Mesenteric fat pad (tissue), 1 donor: ENCODE results near the gene TANC1. TPM values are rescaled to one million over a fixed set of nuclear protein-coding genes. Genes with fewer than 3 reads are reported as not detected.

Experiments used
- DNase-seq: peaks from one replicate; pipeline ENCODE4 v3.0.0-alpha.2; 2020; ENCODE audit warnings: low spot score
- long read RNA-seq: library from polyadenylated mRNA; unstranded; transcript quantifications from one replicate; pipeline ENCODE4 v2.0.0, GENCODE V29; 2020
- total RNA-seq: library from RNA; stranded (reverse); fragmentation: NEBNext Ultra II Directional; extraction: Animal tissue kit (Norgen Biotek cat#: 25700); gene quantifications from one replicate; pipeline ENCODE4 v1.2.1, GENCODE V29; 2021
- donor health status: DM: yes; HTN: yes; CAD: no.

Gene TANC1
- 27.9 TPM for total RNA-seq
- long read RNA-seq, partial matches to known transcripts, result 29 of 58 reads
- long read RNA-seq, other reads (novel, unspliced or antisense), result 29 of 58 reads

DNA sequence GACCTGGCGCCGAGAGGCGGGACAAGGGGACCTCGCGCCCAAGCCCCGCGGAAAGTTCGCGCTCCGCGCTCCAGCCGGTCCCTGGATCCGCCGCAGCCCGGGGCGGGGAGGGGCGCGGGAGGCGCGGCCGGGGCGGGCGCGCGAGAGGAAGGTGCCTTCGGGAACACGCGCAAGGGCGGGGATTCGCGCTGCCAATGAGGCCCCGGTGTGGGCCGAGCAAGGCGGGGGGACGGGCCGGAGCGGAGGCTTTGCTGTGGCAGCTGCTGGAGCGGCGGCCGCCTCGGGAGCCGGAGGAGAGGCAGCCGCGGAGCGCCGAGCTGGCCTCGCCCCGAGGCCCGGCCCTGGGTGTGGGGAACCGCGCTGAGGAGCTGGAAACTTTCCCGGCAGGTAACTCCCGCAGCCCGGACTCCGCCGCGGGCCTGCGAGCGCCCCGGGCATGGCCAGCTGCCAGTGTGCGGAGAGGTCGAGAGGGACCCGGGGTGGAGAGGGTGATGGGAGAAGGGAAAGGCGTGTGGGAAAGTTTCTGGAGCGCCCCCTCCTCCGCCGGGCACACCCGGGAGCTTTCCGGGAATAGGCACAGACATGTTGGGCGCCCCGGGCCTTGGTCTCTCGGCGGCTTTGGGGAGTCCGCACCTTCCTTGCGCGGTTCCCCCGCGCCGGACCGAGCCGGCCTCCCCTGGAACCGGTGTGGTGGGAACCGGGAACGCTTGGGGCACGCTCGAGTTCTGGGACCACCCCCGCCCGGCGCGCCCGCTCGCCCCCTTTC lies at the start of gene TANC1:
TSS of gene TANC1 (plus strand) at position 245 of the 766 bp plus-strand sequence. CDS start 97,271 bp downstream, outside the sequence.
- DNase-seq, result peak; percentile 98

DNA sequence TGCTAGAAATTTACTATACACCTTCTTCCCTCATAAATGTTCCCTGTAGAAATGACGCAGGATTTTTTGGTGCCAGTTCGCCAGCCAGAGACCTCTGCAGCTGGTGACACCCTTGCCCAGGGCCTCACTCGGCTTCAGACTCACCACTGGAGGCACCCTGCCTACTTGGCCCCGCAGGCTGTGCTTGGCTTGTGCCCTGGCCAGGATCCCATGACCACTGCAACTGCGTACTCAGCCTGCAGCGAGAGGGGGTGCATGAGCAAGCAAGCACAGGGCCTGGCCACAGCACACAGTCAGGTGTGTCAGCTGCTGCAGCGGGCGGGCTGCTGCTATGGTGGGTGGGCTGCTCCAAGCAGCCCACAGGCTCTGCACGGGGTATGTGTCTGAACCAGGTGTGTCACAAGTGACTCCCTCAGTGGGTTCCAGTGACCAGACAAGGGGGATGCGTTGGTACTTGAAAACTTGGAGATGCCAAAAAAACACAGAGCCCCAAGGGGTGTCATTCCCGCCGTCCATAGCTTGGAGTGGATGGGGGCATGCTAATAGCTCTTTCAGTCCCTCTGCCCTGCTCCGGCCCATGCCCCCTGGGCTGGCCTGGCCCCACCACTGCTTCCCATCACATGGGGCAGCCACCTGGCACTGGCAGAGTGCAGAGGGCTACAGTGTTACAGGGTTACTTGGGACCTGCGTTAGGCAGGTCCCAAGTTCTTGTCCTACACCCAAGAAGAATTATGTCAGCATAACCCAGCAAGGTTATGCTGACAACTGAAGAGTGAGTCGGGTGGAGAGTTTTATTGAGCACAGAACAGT lies 46.6 kb upstream of the TANC1 start:
- no peak for DNase-seq

DNA sequence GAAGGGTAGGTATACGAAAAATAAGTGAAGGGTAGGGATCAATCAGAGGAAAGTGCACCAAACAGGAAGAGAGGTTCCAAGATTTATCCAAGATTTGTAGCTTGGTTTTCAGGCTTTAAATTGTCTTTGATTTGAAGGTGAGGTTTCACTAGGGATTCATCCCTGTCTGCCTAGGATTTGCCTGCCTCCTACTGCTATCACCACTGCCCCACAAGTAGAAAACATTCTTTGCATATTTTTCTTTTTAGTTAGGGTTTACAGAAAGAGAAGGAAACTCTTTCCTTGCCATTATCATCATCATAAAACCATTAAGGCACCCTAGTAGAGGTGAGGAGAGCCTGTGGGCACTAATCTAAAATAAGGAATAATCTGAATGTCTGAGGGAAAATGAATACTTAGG lies 45.8 kb upstream of the TANC1 start:
- DNase-seq, result no peak

DNA sequence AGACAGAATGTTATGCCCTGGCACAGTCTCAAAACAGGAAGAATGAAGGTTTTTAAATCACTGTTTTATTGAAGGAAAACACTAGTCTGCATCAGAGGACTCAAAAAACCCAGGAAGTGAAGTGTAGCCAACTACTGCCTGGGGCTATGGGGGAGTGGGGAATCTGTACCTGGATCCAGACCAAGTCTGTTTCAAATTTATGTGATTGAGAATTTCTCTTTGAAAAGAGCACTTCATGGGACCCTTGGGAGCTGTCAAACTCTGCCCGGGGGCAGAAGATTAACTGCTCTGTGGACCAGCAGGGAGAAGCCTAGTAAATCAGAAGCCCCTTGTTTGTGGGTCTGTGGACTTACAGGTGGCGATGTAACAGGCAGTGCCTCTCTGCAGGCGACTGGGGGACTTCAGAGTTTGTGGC lies 45.3 kb upstream of the TANC1 start:
- no peak for DNase-seq

DNA sequence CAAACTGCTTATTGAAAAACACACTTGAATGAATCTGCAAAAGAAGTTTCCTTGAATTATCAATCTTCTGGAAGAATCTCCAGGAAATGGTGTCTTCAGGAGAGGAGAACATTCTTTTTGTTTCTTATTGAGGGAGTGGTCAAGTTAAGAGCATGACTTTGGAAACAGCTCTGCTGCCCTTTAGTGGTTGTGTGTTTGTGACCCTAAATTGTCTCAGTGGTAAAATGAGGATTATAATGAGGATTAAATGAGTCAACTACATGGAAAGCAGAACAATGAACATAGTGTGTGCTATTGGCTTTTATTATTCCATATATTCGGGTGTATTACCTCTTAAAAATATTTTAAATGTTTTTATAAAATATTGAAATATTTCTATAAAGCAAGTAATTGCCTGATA lies 44.8 kb upstream of the TANC1 start:
- DNase-seq, result no peak

DNA sequence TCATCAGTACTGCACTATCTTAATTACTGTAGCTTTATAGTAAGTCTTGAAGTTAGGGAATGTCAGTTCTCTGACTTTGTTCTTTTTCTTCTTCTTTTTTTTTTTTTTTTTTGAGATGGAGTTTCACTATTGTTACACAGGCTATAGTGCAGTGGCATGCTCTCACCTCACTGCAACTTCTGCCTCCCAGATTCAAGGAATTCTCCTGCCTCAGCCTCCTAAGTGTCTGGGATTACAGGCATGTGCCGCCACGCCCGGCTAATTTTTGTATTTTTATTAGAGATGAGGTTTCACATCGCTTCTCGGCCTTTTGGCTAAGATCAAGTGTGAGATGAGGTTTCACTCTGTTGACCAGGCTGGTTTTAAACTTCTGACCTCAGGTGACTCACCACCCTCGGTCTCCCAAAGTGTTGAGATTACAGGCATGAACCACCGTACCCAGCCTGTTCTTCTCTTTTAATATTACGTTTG lies 41.9 kb upstream of the TANC1 start:
- DNase-seq, result no peak

DNA sequence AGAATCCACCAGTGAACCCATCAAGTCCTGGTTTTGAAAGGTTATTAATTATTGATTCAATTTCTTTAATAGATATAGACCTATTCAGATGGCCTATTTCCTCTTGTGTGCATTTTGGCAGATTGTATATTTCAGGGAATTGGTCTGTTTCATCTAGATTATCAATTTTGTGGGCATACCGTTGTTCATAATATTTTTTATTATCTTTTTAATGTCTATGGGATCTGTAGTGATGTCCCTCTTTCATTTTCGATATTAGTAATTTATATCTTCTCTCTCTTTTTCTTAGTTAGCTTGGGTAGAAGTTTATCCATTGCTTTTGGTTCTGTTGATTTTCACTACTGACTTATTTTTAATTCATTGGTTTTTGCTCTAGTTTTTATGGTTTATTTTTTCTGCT lies 39.9 kb upstream of the TANC1 start:
- DNase-seq, result no peak

DNA sequence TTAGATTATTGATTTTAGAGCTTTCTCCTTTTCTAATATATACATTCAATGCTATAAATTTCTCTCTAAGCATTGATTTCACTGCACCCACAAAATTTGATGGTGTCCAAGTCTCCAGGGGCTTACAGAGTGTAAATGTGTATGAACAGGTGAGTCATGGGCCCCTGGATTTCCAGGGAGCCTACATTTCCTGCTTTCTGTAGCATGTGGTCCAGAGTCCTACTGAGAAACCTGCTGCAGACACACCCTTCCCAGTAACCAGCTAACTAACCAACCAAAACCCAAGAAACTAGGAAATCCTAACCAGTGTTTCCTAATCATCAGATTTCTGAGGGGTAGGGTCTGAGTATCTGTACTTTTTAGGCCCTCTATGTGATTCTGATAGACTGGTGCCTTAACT lies 39.5 kb upstream of the TANC1 start:
- DNase-seq, result no peak

DNA sequence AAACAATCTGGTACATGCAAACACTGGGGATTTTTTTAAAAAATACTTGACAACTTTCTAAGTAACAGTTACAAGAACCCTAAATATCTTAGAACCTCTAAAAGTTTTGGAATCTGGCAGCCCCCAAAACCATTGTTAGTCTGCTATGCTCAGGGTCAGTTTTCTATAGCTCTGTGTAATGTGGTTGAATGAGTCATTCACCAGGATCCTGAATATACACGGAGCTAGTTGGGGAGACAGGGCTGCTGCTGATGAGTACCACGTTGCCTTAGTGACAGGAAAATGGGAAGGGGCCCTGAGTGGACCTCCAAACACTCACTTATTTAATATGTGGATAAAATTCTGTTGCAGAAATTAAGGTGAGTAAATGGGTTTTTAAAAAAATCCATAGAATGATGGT lies 36.9 kb upstream of the TANC1 start:
- no peak for DNase-seq

DNA sequence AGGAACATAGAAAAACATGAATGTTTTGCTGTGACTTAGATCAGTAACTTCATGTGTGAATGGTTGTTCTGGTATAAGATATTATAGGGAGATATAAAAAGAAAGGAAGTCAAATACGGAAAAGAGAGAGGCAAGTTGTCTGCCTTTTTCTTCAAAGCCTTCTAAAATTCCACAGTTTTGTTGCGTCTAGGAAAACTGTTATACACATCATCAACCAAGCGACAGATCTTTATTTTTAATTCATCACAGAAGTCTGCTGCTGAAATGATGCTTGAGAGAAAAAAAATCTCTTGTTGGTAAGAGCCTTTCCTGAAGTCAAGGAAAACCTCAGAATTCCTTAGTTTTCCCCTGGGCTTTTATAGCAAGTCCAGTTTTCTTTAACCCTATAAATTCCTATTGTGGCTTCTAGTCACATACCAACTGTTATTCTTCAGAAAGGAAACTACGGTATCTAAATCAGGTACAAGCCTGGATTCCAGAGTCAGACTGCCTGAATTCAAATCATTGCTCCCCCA lies 36.3 kb upstream of the TANC1 start:
- no peak for DNase-seq

DNA sequence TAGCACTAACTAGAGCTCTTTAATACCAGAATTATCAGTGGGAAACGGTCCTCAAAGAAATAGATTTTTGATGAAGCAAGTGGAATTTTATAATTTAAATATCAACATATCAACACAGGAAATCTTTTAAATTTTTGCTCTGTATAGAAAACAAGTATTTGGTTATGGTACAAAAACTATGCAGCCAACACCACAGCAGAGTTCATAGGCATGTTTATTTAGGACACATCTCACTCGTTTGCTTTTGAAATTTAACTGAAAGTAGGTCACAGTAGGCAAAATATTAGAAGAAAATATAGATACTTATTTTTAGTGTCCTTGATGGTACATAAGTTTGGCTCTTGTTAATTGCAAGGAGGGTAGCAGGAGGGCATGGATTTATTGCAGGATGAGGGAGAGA lies 34.3 kb upstream of the TANC1 start:
- no peak for DNase-seq

DNA sequence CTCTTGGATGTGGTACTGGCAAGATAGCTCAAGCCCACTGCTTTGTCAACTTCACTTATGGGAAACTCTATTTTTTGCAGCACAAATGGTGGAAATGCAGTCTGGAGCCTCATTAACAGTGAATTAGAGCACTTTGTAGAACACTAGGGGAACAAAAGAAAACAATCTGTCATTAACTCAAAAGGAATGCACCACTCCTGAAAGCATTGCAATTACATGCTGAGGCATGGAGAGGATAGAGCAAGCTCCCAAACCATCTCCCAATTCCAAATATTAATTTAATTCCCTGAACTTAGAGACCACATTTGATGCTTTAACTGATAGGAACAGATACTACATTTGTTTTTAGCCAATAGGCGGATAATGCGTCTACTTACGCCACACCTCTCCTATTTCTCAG lies 32.8 kb upstream of the TANC1 start:
- DNase-seq, result no peak

DNA sequence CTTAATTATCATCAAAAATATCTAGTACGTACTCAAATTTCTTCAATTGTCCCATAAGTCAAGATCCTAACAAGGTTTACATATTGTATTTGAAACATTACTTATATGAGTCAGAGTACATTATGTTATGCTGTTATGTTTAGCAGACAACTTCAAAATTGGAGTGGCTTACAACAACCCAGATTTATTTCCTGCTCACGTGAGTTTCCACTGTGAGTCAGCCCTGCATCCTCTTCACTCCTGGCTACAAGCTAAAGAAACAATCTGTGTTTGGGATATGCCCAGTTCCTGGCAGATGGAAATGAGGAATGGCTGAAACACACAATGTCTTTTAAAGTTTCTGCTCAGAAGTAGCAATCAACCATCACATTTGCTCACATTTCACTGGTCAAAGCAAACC lies 31.5 kb upstream of the TANC1 start:
- no peak for DNase-seq

DNA sequence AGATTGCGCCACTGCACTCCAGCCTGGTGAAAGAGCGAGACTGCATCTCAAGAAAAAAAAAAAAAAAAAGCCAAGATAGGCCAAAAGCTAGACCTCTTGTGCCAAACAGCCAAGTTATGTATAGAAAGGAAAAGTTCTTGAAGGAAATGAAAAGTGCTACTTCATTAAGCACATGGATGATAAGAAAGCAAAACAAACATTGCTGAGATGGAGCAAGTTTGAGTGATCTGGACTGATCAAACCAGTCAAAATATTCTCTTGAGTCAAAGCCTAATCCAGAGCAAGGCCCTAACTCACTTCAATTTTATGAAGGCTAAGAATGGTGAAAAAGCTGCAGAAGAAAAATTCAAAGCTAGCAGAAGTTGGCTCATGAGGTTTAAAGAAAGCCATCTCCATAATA lies 28.1 kb upstream of the TANC1 start:
- no peak for DNase-seq

DNA sequence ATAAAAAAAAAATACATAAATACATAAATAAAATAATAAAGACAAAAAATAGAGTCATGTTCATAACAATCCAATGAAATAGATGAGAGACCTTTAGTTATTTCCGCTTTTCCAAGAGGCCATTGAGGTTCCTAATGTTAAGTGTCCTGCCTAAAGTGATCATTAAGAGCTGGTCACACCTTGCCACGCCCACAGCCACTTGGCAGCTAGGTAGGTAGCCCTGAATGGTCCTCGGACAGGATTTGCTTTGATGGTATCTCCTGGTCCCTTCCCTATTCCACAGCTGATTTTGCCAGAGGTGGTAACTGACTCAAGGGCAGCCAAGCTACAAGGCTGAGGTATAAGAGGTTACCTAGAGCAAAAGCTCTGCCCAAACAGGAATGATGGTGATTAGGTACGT lies 24.5 kb upstream of the TANC1 start:
- DNase-seq, result no peak

DNA sequence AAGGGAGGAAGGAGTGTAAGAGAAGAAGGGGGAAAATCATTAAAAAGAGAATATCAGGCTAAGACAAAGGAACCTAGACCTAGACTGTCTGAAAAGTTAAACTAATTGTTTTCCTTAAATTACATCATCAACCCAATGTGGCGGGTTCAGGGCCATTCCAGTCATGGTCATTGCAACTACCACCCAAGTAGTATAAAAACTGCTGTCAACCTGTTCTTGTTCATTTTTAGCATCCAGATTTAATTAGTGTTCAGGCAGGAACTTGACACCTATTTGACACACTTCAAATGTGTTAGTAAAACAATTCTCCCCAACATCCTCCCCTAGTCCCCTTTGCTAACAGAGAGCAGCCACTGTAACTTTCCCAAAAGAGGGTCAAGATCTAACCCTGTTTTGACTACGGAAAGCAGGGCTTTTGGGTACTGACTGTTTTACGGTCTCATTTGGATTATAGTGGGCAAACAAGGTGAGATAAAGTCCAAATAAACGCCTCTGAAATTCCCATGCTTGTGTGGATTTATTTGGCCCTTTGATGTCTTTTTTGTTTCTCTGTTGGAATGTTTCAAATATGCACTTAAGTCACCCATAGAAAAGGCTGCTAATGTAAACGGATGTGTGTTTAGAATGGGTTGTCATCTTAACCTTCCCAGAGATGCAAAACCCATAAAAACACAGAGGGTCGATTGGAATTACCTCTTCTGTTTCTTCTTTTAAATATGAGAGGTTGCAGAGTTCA lies 19.3 kb upstream of the TANC1 start:
- no peak for DNase-seq

DNA sequence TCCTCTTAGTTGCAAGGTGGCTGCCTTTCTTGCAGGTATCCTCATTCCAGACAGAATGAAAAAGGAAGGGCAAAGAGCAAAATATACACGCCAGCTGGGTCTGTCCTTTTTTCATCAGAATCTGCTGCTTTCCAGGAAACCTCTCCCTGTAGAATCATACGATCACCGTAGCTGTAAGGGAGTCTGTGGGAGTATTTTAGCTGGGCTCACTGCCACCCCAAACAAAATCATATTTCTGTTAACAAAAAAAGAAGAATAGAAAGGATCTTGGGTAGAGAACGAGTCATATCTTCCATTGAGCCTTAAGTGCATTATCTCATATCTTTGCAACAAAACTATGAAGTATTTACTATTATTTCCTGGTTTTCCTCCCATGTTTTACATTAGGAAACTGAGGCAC lies 15.0 kb upstream of the TANC1 start:
- DNase-seq, result no peak

DNA sequence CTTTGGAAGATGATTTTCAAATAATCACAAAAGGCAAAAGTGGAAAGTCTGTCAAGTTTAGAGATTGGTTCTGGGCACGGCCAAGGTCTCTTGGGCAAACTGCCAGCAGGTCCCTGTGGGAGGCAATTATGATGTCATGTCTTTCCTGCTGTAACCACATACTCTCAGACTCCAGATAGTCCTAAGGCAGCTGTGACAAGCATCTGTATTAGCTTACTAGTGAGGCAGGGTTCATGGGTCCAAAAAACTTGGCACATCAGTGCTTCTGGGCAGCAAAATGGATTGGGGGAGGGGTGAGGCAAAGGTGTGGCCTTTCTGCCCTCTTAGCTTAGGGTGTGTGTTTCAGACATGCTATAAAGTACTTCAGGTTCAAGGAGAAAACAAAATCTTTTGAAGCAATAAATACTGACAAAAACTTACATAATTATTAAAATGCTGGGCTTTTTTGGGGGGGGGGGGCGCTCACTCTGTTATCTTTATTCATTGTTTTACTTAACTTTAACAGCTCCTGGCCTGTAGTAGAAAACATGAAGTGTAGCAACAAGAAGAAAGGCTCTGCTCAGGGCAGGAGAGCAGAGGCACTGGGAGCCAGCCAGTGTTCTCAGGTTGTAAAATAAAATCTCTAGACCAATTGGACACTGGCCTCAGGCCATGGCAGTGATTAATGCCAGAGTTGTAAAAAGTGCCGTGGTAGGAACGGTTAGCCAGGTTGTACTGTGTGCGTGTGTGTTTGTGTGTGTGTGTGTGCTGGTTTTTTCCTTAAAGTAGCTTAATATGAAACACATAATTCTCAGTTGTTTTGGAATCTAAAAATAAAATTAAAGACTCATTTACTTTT lies 14.3 kb upstream of the TANC1 start:
- DNase-seq, result no peak

DNA sequence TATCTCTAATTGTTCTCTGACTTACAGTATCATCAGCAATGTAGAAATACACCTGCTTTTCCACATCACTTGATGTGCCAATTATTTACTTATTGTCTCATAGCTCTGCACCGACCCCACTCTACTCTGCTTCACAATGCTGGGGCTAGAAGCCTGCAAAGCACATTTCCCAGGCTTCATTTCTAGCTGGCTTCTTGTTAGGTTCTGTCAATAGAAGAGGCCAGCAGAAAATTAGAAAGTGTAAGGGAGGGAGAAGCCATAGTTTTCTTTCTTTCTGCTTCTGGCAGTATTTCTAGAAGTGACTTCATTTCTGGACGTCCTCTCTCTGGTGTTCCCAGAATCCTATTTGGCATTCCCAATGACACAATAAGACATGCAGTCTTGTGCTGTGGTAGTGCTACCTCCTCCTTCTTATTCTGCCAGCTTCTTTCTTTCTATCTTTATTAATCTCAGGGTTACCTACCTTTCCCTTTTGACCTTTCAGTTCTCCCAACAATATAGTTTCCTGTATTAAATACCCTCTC lies 12.5 kb upstream of the TANC1 start:
- no peak for DNase-seq

DNA sequence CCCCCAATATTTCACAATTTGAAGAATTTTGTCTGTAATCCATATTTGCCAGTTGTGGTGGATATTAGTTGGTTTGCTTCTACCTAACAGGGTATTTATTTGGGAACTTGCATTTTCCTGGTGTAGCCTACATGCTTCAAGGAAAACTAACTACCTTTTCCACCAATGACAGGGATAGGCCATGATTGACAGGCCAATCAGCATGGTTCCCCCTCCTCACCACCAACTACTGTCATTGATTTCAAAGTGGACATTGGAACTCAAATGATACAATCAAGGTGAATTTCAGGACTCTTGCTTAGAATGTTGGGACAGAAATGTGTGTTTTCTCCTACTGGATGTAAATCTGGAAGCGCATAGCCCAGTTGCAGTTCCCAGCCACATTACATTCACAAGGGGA lies 10.1 kb upstream of the TANC1 start:
- no peak for DNase-seq
